Adrenal gland (tissue), 5 donors: ENCODE results near the gene TLE2.
"Not testable (repeated sequence)": the region's sequence is repeated elsewhere in the genome, so short reads cannot be mapped to it uniquely, and the experiment has no call there.

Experiments
- POLR2A ChIP-seq, 2 donors: fragments of 450-650 bp; IDR thresholded peaks; one replicate each; pipeline ENCODE4 v1.6.1; 2017; ENCODE audit warnings: antibody characterized with exemption in 2 of 2, mild to moderate bottlenecking in 2 of 2, moderate library complexity in 1 of 2
- TF ChIP-seq, protein P1 (sequence below), 6 experiments: fragments of 450-650 bp in 4 of 6; fragments of 200-600 bp in 2 of 6; sonication (generic) in 1 of 6; IDR thresholded peaks; 1 replicate in 5 of 6; 2 replicates in 1 of 6; pipeline versions ENCODE4 v1.5.1 to v1.8.0; 2016 to 2021; ENCODE audit warnings: antibody characterized with exemption in 6 of 6, mild to moderate bottlenecking in 2 of 6, moderate library complexity in 1 of 6
- donor health status: DM: no; HTN: no; CAD: no.

DNA sequence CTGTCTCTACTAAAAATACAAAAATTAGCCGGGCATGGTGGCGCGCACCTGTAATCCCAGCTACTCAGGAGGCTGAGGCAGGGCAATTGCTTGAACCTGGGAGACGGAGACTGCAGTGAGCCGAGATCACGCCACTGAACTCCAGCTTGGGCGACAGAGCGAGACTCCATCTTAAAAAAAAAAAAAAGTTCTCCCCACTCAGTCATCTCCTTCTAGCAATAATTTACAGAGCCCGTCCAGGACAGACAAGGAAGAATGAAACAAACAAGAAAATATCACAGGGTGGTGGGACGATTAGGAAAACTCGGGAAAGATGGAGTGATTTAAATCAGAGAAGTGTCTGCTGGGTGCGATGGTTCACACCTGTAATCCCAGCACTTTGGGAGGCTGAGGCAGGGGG, 65.4 kb downstream of the TLE2 start:
- TF ChIP-seq, protein P1, sequence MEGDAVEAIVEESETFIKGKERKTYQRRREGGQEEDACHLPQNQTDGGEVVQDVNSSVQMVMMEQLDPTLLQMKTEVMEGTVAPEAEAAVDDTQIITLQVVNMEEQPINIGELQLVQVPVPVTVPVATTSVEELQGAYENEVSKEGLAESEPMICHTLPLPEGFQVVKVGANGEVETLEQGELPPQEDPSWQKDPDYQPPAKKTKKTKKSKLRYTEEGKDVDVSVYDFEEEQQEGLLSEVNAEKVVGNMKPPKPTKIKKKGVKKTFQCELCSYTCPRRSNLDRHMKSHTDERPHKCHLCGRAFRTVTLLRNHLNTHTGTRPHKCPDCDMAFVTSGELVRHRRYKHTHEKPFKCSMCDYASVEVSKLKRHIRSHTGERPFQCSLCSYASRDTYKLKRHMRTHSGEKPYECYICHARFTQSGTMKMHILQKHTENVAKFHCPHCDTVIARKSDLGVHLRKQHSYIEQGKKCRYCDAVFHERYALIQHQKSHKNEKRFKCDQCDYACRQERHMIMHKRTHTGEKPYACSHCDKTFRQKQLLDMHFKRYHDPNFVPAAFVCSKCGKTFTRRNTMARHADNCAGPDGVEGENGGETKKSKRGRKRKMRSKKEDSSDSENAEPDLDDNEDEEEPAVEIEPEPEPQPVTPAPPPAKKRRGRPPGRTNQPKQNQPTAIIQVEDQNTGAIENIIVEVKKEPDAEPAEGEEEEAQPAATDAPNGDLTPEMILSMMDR (IDR thresholded peaks at IDR 0.05): not testable (repeated sequence)
- TF ChIP-seq POLR2A (IDR thresholded peaks at IDR 0.05): not testable (repeated sequence)
